Measurements from ENCODE around the gene MARK3.

MARK3 gene

GRCh38 chr14:103550451-103551337 lies 165.5 kb downstream of the MARK3 start:
- Histone ChIP-seq H3K27ac (replicated peaks) (no peak overlapping the region), H3K4me3 (replicated peaks; ENCODE audit: insufficient read depth, low read length) (no peak overlapping the region), H3K27me3 (ENCODE audit: insufficient read depth, poor library complexity, severe bottlenecking) (no peaks in the 10 kb centered on the region)
- TF ChIP-seq POLR2AphosphoS5 (IDR thresholded peaks at IDR 0.05; ENCODE audit: low read depth) (no peak), REST (IDR thresholded peaks at IDR 0.05; ENCODE audit: insufficient replicate concordance, low read depth) (no peak), GABPA (IDR thresholded peaks at IDR 0.05; ENCODE audit: low read depth) (no peak), CTCF (IDR thresholded peaks at IDR 0.05; ENCODE audit: insufficient read depth, low read length) (no peak), SPI1 (IDR thresholded peaks at IDR 0.05; ENCODE audit: borderline replicate concordance, low read depth) (no peak)
- no peak for DNase-seq (ENCODE audit: low read depth in 1 of 2, low spot score in 1 of 2)

GRCh38 chr14:103551338-103551762 lies 166.1 kb downstream of the MARK3 start:
- Histone ChIP-seq H3K27ac (replicated peaks) (no peak overlapping the region), H3K27me3 (ENCODE audit: insufficient read depth, poor library complexity, severe bottlenecking) (no peaks in the 10 kb centered on the region), H3K4me3 (replicated peaks; ENCODE audit: insufficient read depth, low read length) (no peak overlapping the region)
- no peak for DNase-seq (ENCODE audit: low read depth in 1 of 2, low spot score in 1 of 2)
- no peak for TF ChIP-seq POLR2AphosphoS5 (IDR thresholded peaks at IDR 0.05; ENCODE audit: low read depth)
- TF ChIP-seq CTCF (IDR thresholded peaks at IDR 0.05; ENCODE audit: insufficient read depth, low read length): no peak
- TF ChIP-seq GABPA (IDR thresholded peaks at IDR 0.05; ENCODE audit: low read depth): no peak
- no peak for TF ChIP-seq REST (IDR thresholded peaks at IDR 0.05; ENCODE audit: insufficient replicate concordance, low read depth)
- TF ChIP-seq SPI1 (IDR thresholded peaks at IDR 0.05; ENCODE audit: borderline replicate concordance, low read depth): no peak

- Histone ChIP-seq H3K27ac (replicated peaks) (no peak overlapping the region), H3K27me3 (ENCODE audit: insufficient read depth, poor library complexity, severe bottlenecking) (no peaks in the 10 kb centered on the region), H3K4me3 (replicated peaks; ENCODE audit: insufficient read depth, low read length) (no peak overlapping the region)
- no peak for DNase-seq (ENCODE audit: low read depth in 1 of 2, low spot score in 1 of 2)
- TF ChIP-seq POLR2AphosphoS5 (IDR thresholded peaks at IDR 0.05; ENCODE audit: low read depth) (no peak), REST (IDR thresholded peaks at IDR 0.05; ENCODE audit: insufficient replicate concordance, low read depth) (no peak), CTCF (IDR thresholded peaks at IDR 0.05; ENCODE audit: insufficient read depth, low read length) (no peak)
These were observed 167.0 kb downstream of the MARK3 start for GRCh38 chr14:103552011-103552845.

All from HL-60 (cell line).